Neuron (in vitro differentiated cells): ENCODE results near the gene KCNC1.

ENCODE experiments used
- H2AFZ ChIP-seq: one replicate; pipeline ENCODE4 v1.6.1; 2013; ENCODE audit warnings: low read depth, mild to moderate bottlenecking, inconsistent platforms, low read length, moderate library complexity
- H3K27me3 ChIP-seq: one replicate; pipeline ENCODE4 v1.6.1; 2013; ENCODE audit warnings: low read length; ENCODE audit not compliant: insufficient read depth
- H3K36me3 ChIP-seq: one replicate; pipeline ENCODE4 v1.6.1; 2013; ENCODE audit warnings: low read length; ENCODE audit not compliant: insufficient read depth
- H3K4me1 ChIP-seq: one replicate; pipeline ENCODE4 v1.6.1; 2013; ENCODE audit warnings: low read length; ENCODE audit not compliant: insufficient read depth
- H3K4me3 ChIP-seq: 2 replicates; pipeline ENCODE4 v1.5.1; 2013; ENCODE audit warnings: mild to moderate bottlenecking, low read length, moderate library complexity
- H3K9me3 ChIP-seq: one replicate; pipeline ENCODE4 v1.6.1; 2013; ENCODE audit warnings: low read length

Gene KCNC1

GRCh38 chr11:17719938-17720795, 14.4 kb upstream of the KCNC1 start:
- H3K36me3 ChIP-seq = no peaks in the 10 kb centered on the region
- no peak overlapping the region for H3K4me3 ChIP-seq
- H3K9me3 ChIP-seq = no peaks in the 10 kb centered on the region
- no peaks in the 10 kb centered on the region for H3K4me1 ChIP-seq
- H2AFZ ChIP-seq = no peak overlapping the region
- H3K27me3 ChIP-seq = peaks cover 96% of the 10 kb centered on the region

- Histone ChIP-seq H3K9me3 (no peaks in the 10 kb centered on the region), H3K36me3 (no peaks in the 10 kb centered on the region)
Measured at GRCh38 chr11:17720796-17721171, 13.8 kb upstream of the KCNC1 start.

GRCh38 chr11:17721242-17721999, 13.2 kb upstream of the KCNC1 start:
- peaks cover 86% of the 10 kb centered on the region for H3K27me3 ChIP-seq
- no peaks in the 10 kb centered on the region for H3K4me1 ChIP-seq
- H3K9me3 ChIP-seq = no peaks in the 10 kb centered on the region
- no peak overlapping the region for H3K4me3 ChIP-seq
- H2AFZ ChIP-seq = no peak overlapping the region
- no peaks in the 10 kb centered on the region for H3K36me3 ChIP-seq

More at GRCh38 chr11:17720796-17721171, 13.8 kb upstream of the KCNC1 start:
- no peak overlapping the region for H3K4me3 ChIP-seq
- no peak overlapping the region for H2AFZ ChIP-seq
- H3K27me3 ChIP-seq = peaks cover 93% of the 10 kb centered on the region
- no peaks in the 10 kb centered on the region for H3K4me1 ChIP-seq

- no peak overlapping the region for H3K4me3 ChIP-seq
- H3K27me3 ChIP-seq = peaks cover 79% of the 10 kb centered on the region
Measured at GRCh38 chr11:17722000-17722643, 12.5 kb upstream of the KCNC1 start.

DNA sequence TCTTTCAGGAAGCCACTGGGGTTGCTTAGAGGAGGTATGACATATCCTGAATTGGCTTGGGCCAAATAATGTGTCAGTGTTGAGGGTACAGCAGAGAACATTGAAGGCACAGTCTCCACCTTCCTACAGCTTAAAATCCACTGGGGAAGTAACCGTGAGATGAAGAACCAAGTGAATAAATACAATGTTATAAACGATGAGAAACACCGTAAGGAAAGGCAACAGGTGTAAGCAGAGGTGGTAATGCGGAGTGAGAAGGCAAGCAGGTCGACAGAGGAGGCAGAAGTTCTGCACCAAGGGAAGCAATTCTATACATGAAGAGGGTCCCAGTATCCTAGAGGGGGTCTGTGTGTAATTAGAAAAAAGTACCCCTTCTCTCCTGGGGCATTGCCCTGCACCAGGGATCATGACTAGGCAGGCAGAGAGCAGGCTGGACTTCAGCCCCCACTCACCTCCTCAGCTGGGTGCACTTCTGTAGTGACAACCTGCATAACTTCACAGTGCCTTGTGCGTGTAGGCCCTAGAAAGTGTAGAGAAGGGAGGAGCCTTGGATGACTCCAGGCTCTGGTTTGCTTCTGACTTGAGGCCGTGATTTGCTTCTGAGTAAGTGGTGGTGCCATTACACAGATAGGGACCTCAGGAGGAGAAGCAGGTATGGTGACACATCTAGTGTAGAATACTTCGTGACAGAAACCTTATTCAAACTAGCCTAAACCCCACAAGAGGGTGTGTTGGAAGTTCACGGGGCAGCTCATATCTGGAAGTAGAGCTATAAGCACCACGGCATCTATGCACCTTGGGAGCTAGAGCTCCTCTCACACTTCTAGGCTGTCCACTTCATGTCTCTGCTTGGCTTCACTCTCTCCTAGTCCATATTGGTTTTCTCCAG, 10.3 kb upstream of the KCNC1 start:
- no peak overlapping the region for H3K4me3 ChIP-seq
- H3K4me1 ChIP-seq = no peaks in the 10 kb centered on the region
- no peaks in the 10 kb centered on the region for H3K36me3 ChIP-seq
- H3K9me3 ChIP-seq = no peaks in the 10 kb centered on the region
- no peak overlapping the region for H2AFZ ChIP-seq
- peaks cover 59% of the 10 kb centered on the region for H3K27me3 ChIP-seq

More at GRCh38 chr11:17722000-17722643, 12.5 kb upstream of the KCNC1 start:
- Histone ChIP-seq H3K4me1 (no peaks in the 10 kb centered on the region), H3K9me3 (no peaks in the 10 kb centered on the region), H2AFZ (no peak overlapping the region), H3K36me3 (no peaks in the 10 kb centered on the region)

- H3K4me3 ChIP-seq = no peak overlapping the region
- H3K4me1 ChIP-seq = no peaks in the 10 kb centered on the region
- peaks cover 50% of the 10 kb centered on the region for H3K27me3 ChIP-seq
- no peak overlapping the region for H2AFZ ChIP-seq
- no peaks in the 10 kb centered on the region for H3K36me3 ChIP-seq
- no peaks in the 10 kb centered on the region for H3K9me3 ChIP-seq
Measured at GRCh38 chr11:17725174-17725573, 9.4 kb upstream of the KCNC1 start.

GRCh38 chr11:17730137-17730536, 4.4 kb upstream of the KCNC1 start:
- Histone ChIP-seq H3K36me3 (no peaks in the 10 kb centered on the region), H3K4me1 (no peaks in the 10 kb centered on the region), H2AFZ (no peak overlapping the region), H3K27me3 (peaks cover 3% of the 10 kb centered on the region), H3K4me3 (no peak overlapping the region), H3K9me3 (no peaks in the 10 kb centered on the region)

GRCh38 chr11:17730608-17731462, 3.7 kb upstream of the KCNC1 start:
- no peaks in the 10 kb centered on the region for H3K27me3 ChIP-seq

DNA sequence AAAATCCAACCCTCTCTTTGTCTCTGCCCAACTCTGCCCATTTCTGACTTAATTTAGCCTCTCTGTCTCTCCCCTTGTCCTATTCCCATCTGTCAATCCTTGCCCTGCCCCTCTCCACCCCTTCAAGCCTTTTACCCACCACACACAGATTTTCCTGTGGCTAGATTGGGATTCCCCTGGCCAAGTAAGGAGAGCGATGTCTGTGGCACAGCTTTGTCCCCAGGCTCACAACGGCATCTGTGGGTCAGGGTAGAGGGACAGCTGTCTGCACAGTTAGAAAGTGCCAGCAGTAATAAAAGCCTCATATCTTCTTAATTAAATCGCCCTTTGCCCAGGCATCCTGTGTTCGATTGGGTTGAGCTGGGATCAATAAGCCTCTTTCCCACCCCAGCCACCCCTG, 1.3 kb upstream of the KCNC1 start:
- Histone ChIP-seq H3K36me3 (no peaks in the 10 kb centered on the region), H2AFZ (no peak overlapping the region), H3K4me1 (peaks cover 25% of the 10 kb centered on the region), H3K9me3 (no peaks in the 10 kb centered on the region), H3K4me3 (no peak overlapping the region), H3K27me3 (no peaks in the 10 kb centered on the region)

More at GRCh38 chr11:17730608-17731462, 3.7 kb upstream of the KCNC1 start:
- H3K4me3 ChIP-seq = no peak overlapping the region
- H2AFZ ChIP-seq = no peak overlapping the region
- H3K36me3 ChIP-seq = no peaks in the 10 kb centered on the region
- H3K9me3 ChIP-seq = no peaks in the 10 kb centered on the region
- peaks cover under 1% of the 10 kb centered on the region for H3K4me1 ChIP-seq

GRCh38 chr11:17734986-17735817, 621 bp downstream of the KCNC1 start:
- no peaks in the 10 kb centered on the region for H3K9me3 ChIP-seq
- H3K4me3 ChIP-seq = peak overlapping the region; percentile 64
- H2AFZ ChIP-seq = peak overlapping the region; percentile 46
- H3K4me1 ChIP-seq = peaks cover 39% of the 10 kb centered on the region
- H3K36me3 ChIP-seq = no peaks in the 10 kb centered on the region
- no peaks in the 10 kb centered on the region for H3K27me3 ChIP-seq

DNA sequence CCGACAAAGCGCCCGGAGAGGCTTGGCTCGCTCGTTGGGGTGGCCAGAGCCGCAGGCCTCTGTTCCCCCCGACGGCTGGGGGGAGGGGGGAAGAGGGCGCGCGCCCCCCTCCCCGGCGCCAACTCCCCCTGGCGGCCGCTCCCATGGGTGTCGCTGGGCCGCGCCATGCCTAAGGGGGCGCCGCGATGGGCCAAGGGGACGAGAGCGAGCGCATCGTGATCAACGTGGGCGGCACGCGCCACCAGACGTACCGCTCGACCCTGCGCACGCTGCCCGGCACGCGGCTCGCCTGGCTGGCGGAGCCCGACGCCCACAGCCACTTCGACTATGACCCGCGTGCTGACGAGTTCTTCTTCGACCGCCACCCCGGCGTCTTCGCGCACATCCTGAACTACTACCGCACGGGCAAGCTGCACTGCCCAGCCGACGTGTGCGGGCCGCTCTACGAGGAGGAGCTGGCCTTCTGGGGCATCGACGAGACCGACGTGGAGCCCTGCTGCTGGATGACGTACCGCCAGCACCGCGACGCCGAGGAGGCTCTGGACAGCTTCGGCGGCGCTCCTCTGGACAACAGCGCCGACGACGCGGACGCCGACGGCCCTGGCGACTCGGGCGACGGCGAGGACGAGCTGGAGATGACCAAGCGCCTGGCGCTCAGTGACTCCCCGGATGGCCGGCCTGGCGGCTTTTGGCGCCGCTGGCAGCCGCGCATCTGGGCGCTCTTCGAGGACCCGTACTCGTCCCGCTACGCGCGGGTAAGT, 1.4 kb downstream of the KCNC1 start:
- no peaks in the 10 kb centered on the region for H3K9me3 ChIP-seq
- peak overlapping the region; percentile 64 for H3K4me3 ChIP-seq
- no peaks in the 10 kb centered on the region for H3K27me3 ChIP-seq
- no peak overlapping the region for H2AFZ ChIP-seq
- H3K36me3 ChIP-seq = no peaks in the 10 kb centered on the region
- peaks cover 39% of the 10 kb centered on the region for H3K4me1 ChIP-seq
